Natural killer cell (primary cell): ENCODE data around the gene TK2. TPM values are rescaled to one million over a fixed set of nuclear protein-coding genes. Genes with fewer than 3 reads are reported as not detected.

Experiments used
- ATAC-seq, 3 donors: fragments of 150-1000 bp in 2 of 3; fragments of 200-7000 bp in 1 of 3; cut with Tn5 transposase; 1 replicate in 1 of 3; 2 replicates in 2 of 3; pipeline ENCODE4 v1.10.0; 2021; ENCODE audit warnings: mild to moderate bottlenecking in 2 of 3, moderate library complexity in 2 of 3
- DNase-seq, 2 donors: peaks; one replicate each; pipeline versions ENCODE4 v3.0.0 to v3.0.0-alpha.2; 2013 to 2021; ENCODE audit warnings: mixed read lengths in 1 of 2
- H3K27ac ChIP-seq: one replicate; pipeline ENCODE4 v1.5.1; 2013; ENCODE audit warnings: mild to moderate bottlenecking, low read length
- H3K27me3 ChIP-seq: one replicate; pipeline ENCODE4 v1.6.1; 2013; ENCODE audit warnings: low read length; ENCODE audit not compliant: control insufficient read depth, insufficient read depth
- H3K36me3 ChIP-seq: one replicate; pipeline ENCODE4 v1.6.1; 2013; ENCODE audit warnings: low read length; ENCODE audit not compliant: control insufficient read depth, insufficient read depth
- H3K4me1 ChIP-seq: one replicate; pipeline ENCODE4 v1.6.1; 2013; ENCODE audit warnings: low read length; ENCODE audit not compliant: control insufficient read depth, insufficient read depth
- H3K4me3 ChIP-seq: one replicate; pipeline ENCODE4 v1.5.1; 2013; ENCODE audit warnings: low read length
- H3K9me3 ChIP-seq: one replicate; pipeline ENCODE4 v1.6.1; 2013; ENCODE audit warnings: low read length; ENCODE audit not compliant: control insufficient read depth, insufficient read depth
- H3K27ac Mint-ChIP-seq, 2 donors: one replicate each; pipeline ENCODE4 v1.8.0; 2022; ENCODE audit warnings: mild to moderate bottlenecking in 2 of 2, mixed read lengths in 2 of 2, moderate library complexity in 1 of 2
- H3K27me3 Mint-ChIP-seq, 2 donors: one replicate each; pipeline ENCODE4 v1.8.0; 2022; ENCODE audit warnings: low read depth in 2 of 2, mixed read lengths in 2 of 2
- H3K36me3 Mint-ChIP-seq: one replicate; pipeline ENCODE4 v1.8.0; 2022; ENCODE audit warnings: mixed read lengths
- H3K4me1 Mint-ChIP-seq, 2 donors: one replicate each; pipeline ENCODE4 v1.8.0; 2022; ENCODE audit warnings: mixed read lengths in 2 of 2
- H3K4me3 Mint-ChIP-seq: one replicate; pipeline ENCODE4 v1.8.0; 2022; ENCODE audit warnings: mild to moderate bottlenecking, moderate library complexity, mixed read lengths
- H3K9me3 Mint-ChIP-seq, 2 donors: one replicate each; pipeline ENCODE4 v1.8.0; 2022; ENCODE audit warnings: mixed read lengths in 2 of 2
- CTCF ChIP-seq: fragments of 200-600 bp; IDR thresholded peaks from one replicate; pipeline ENCODE4 v1.8.0; 2022; ENCODE audit warnings: antibody characterized with exemption
- WGBS: methylation state at CpG from one replicate; pipeline ENCODE4 v1.1.7; 2013; ENCODE audit warnings: missing lambda C conversion rate; ENCODE audit not compliant: insufficient coverage; 5-methylcytosine and 5-hydroxymethylcytosine counted together
- intact Hi-C: fragments of 100-400 bp; cut with micrococcal nuclease; formaldehyde crosslinking; loops from one replicate; pipeline ENCODE4 v1.14.2; 2022
- total RNA-seq, 4 donors: library from RNA; stranded (reverse); fragments of 120-200 nt in 1 of 4; gene quantifications; one replicate each; pipeline versions ENCODE4 v1.2.3 to v1.2.4, GENCODE V29; 2013 to 2022

TK2 gene
- total RNA-seq, 3 donors from 2014 or later (not counting 1 experiment from before 2014, with no cell fraction given), result 18.8 to 25.8 (median 25.1) TPM

GRCh38 chr16:66471716-66472393 lies 78.1 kb downstream of the TK2 start:
- no peak overlapping the region for H3K27ac Mint-ChIP-seq

DNA sequence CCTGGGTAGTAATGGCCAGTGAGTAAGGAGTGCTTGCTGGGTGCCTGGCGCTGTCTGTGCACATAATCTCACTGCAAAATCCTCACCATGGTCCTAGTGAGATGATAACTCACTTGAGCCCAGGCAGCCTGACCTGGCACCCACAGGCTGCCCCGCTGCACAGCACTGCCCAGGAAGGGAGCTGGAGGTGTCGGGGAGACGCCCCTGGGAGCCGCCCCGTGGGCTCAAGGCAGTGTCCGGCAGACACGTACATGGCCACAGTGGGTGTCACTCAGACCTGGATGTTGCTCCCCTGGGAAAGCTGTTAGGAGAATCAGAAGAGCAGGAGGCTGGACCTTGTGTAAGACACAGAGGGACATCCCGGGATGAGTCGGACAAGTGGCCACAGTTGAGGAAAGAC lies 78.7 kb downstream of the TK2 start:
- H3K4me1 ChIP-seq, result peaks cover 17% of the 10 kb centered on the region
- H3K27me3 Mint-ChIP-seq, result peaks cover 0 to 12% of the 10 kb centered on the region in 2 donors
- intact Hi-C loops, result no loop called here
- no peak overlapping the region for H3K4me3 Mint-ChIP-seq
- H3K9me3 Mint-ChIP-seq, result peaks cover 0 to 2% of the 10 kb centered on the region in 2 donors
- TF ChIP-seq CTCF, result no peak
- H3K9me3 ChIP-seq, result no peaks in the 10 kb centered on the region
- no peak for DNase-seq
- peaks cover 15 to 20% of the 10 kb centered on the region in 2 donors for H3K4me1 Mint-ChIP-seq
- H3K27ac ChIP-seq, result no peak overlapping the region
- H3K36me3 Mint-ChIP-seq, result no peaks in the 10 kb centered on the region
- WGBS, result 93% methylated on average over 10 of the region's 10 CpGs
- ATAC-seq, result no peak
- no peaks in the 10 kb centered on the region for H3K36me3 ChIP-seq
- H3K27ac Mint-ChIP-seq, result no peak overlapping the region
- no peaks in the 10 kb centered on the region for H3K27me3 ChIP-seq
- H3K4me3 ChIP-seq, result no peak overlapping the region

More at GRCh38 chr16:66471716-66472393, 78.1 kb downstream of the TK2 start:
- Histone ChIP-seq H3K27me3 (no peaks in the 10 kb centered on the region), H3K4me3 (no peak overlapping the region), H3K9me3 (no peaks in the 10 kb centered on the region), H3K36me3 (no peaks in the 10 kb centered on the region), H3K4me1 (peaks cover 17% of the 10 kb centered on the region), H3K27ac (no peak overlapping the region)
- DNase-seq (no peak), ATAC-seq (no peak)
- H3K36me3 Mint-ChIP-seq, result no peaks in the 10 kb centered on the region
- intact Hi-C loops, result no loop called here
- H3K4me3 Mint-ChIP-seq, result no peak overlapping the region
- no peaks in the 10 kb centered on the region for H3K9me3 Mint-ChIP-seq
- H3K4me1 Mint-ChIP-seq, result peaks cover 15 to 20% of the 10 kb centered on the region in 2 donors
- peaks cover 0 to 10% of the 10 kb centered on the region in 2 donors for H3K27me3 Mint-ChIP-seq
- WGBS, result 90% methylated on average over 10 of the region's 10 CpGs
- no peak for TF ChIP-seq CTCF

- Mint-ChIP-seq H3K36me3 (no peaks in the 10 kb centered on the region), H3K9me3 (peaks cover 0 to 3% of the 10 kb centered on the region in 2 donors), H3K4me1 (peaks cover 15 to 19% of the 10 kb centered on the region in 2 donors), H3K27me3 (peaks cover under 1 to 13% of the 10 kb centered on the region in 2 donors), H3K4me3 (no peak overlapping the region), H3K27ac (no peak overlapping the region)
- no peak for TF ChIP-seq CTCF
- H3K4me3 ChIP-seq, result no peak overlapping the region
- intact Hi-C loops, result no loop called here
- H3K36me3 ChIP-seq, result no peaks in the 10 kb centered on the region
- no peaks in the 10 kb centered on the region for H3K9me3 ChIP-seq
- peaks cover 17% of the 10 kb centered on the region for H3K4me1 ChIP-seq
- ATAC-seq (no peak), DNase-seq (no peak)
- H3K27me3 ChIP-seq, result peaks cover 2% of the 10 kb centered on the region
- 90% methylated on average over 2 of the region's 2 CpGs for WGBS
- H3K27ac ChIP-seq, result no peak overlapping the region
Observed at GRCh38 chr16:66470556-66470955, 79.4 kb downstream of the TK2 start.
